Activated CD4-positive, alpha-beta T cell treated with anti-CD3 and anti-CD28 coated beads, Interleukin-2, Interleukin-4, amounts not matched to agents 100 ng/mL and 50 ng/mL, durations not matched to agents 16 hours and 8 hours (primary cell): ENCODE results near the gene CCL5.

Source experiments
- DNase-seq: peaks from one replicate; pipeline ENCODE4 v3.0.0-alpha.2; 2020; ENCODE audit warnings: low spot score

Gene CCL5

GRCh38 chr17:35879773-35880654, at the start of gene CCL5:
CCL5 (minus strand) TSS chr17:35880360.
- peak; percentile 92 for DNase-seq

- DNase-seq: no peak
Measured at GRCh38 chr17:35927714-35928113, 47.6 kb upstream of the CCL5 start.

- no peak for DNase-seq
Measured at GRCh38 chr17:35923609-35924114, 43.5 kb upstream of the CCL5 start.

DNA sequence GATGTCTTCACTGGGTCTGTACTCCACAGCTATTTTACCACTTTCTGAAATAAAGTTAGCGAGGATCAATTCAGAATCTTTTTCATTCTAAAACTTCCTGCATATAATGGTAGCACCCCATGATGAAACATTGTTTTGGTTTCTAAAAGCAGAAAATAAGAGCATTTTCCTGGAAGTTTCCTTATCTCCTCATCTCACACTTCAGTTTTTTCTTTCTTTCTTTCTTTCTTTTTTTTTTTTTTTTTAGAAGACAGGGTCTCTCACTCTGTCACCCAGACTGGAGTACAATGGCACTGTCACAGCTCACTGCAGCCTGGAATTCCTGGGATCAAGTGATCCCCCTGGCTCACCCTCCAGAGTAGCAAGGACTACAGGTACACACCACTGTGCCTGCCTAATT, 40.1 kb upstream of the CCL5 start:
- DNase-seq: no peak

- no peak for DNase-seq
Measured at GRCh38 chr17:35918665-35919064, 38.5 kb upstream of the CCL5 start.

- no peak for DNase-seq
Measured at GRCh38 chr17:35917519-35918213, 37.5 kb upstream of the CCL5 start.

GRCh38 chr17:35915153-35915964, 35.2 kb upstream of the CCL5 start:
- DNase-seq: no peak

DNA sequence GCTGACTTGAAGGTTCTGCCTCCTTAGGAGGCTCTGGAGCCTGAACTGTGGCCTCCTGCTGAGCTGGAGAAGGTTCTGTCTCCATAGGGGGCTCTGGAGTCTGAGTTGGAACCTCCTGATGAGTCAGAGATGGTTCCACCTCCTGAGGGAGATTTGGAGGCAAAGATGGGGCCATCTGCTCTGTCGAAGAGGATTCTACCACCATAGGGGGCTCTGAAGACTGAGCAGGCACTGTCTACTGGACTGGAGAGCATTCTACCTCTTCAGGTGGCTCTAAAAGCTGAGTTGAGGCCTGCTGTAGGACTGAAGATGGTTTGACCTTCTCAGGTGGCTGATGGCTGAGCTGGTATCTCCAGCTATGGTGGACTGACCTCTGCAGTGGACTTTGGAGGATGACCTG, 34.2 kb upstream of the CCL5 start:
- DNase-seq: no peak

DNA sequence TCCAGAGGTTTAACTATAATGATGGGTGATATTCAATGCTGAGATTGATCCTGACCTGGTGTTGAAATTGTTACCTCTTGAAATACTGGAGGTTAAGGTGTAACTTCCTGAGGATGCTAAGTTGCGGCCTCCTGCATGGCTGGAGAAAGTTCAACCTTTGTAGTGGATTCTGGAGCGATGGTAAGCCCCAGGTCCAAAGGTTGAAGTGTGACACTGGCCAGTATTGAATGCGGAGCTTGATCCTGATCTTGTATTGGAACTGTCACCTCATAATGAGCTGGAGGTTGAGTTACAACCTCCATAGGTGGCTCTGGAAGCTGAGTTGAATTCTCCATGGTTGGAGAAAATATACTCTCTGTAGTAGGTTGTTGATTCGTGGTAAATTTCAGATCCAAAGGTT, 33.4 kb upstream of the CCL5 start:
- no peak for DNase-seq

- DNase-seq: no peak
Measured at GRCh38 chr17:35912942-35913341, 32.8 kb upstream of the CCL5 start.

- no peak for DNase-seq
Measured at GRCh38 chr17:35912339-35912912, 32.3 kb upstream of the CCL5 start.

DNA sequence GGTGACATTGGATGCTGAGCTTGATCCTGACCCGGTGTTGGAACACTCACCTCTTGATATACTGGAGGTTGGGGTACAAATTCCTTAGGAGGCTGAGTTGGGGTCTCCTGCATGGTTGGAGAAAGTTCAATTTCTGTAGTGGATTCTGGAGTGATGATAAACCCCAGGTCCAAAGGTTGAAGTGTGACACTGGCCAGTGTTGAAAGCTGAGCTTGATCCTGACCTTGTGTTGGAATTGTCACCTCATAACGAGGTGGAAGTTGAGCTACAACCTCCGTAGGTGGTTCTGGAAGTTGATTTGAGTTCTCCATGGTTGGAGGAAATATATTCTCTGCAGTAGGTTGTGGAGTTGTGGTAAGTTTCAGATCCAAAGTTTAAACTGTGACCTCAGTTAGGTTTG, 29.2 kb upstream of the CCL5 start:
- DNase-seq: no peak

DNA sequence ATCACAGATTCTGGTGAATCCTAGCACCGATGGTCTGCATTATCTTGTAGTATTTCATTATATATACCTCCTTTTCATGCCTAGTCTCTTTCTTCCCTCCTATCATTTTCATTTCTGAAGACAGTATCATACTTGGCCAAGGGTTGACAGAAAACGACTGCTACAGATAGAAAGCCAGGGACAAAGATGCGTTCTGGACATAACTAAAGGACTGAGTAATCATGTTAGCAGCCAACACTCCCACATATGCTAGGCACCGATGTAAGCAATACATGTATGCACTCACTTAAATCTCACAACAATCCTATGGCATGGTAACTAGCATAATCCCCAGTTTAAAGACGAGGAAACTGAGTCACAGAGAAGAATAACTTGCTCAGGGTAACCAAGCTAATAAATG, 27.5 kb upstream of the CCL5 start:
- DNase-seq: no peak

GRCh38 chr17:35906926-35907637, 26.9 kb upstream of the CCL5 start:
- DNase-seq: no peak

DNA sequence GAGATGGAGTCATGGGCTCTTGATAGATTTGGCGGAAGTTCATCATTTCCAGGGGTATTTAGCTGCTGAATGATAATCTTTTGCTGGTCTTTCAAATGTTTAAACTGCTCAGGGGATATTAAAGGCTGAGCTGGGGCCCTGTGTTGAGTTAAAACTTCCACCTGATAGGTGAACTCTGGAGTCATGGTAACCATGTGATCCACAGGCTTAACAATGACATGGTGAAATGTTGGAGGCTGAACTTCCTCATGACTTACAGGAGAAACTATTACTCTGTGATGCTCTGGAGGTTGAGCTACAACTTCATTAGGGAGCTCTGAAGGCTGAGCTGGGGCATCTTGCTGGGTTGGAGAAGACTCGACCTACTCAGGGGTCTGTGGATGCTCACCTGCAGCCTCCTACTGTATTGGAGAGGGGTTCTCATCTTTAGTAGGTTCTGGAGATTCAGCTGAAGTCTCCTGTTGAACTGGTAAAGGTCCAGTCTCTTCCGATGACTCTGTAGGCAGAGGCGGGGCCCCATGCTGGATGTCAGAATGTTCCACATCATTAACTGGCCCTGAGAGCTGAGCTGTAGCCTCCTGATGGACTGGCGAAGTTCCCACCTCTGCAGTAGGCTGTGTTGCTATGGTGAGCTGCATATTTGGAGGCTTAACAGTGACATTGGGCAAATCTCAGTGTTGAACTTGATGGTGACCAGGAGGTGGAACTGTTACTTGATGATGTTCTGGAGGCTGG, 26.2 kb upstream of the CCL5 start:
- DNase-seq: no peak

- DNase-seq: no peak
Measured at GRCh38 chr17:35903451-35903850, 23.3 kb upstream of the CCL5 start.

DNA sequence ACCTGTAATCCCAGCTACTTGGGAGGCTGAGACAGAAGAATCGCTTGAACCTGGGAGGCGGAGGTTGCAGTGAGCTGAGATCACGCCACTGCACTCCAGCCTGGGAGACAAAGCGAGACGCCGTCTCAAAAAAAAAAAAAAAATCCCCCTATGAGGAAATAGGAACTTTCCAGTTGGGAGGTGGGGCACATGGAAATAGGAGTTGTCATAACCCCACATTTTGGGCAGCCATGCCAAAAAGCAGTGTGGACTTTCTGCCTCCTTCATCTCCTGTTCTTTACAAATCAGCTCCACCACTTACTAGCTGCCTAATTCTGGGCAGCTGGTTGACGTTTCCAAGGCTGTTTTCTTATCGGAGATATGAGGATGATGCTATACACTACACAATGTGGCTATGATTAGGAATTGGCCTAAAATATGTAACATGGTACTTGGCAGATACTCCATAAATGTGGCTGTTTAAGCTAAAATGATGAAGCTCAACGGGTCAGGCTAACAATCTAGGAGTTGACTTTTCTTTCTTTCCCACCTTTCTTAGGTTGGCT, 21.5 kb upstream of the CCL5 start:
- no peak for DNase-seq

- DNase-seq: no peak
Measured at GRCh38 chr17:35900708-35901480, 20.7 kb upstream of the CCL5 start.

DNA sequence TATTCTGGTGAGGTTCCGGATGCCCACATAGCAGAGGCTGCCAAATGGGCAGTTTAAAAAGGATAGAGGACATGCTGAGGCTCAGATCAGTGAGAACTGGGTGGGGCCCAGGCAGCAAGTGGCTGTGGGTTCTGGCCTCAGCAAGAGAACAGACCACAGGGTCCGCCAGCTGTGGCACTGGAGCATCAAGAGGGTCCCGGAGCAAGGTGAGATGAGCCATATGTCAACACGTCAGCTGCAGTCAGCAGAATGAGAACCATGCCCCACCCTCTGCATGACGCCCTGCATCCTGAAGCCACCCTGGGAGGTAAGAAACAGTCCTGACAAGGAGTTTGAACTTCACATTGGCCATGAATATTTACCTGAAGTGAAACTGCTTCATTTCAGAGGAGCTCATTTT, 20.1 kb upstream of the CCL5 start:
- DNase-seq: no peak
